Activated CD4-positive, alpha-beta T cell treated with anti-CD3 and anti-CD28 coated beads, Interleukin-2, amount 50 U/mL, for 1 hour (primary cell): ENCODE data around the gene FGR.
"Not testable (repeated sequence)": the region's sequence is repeated elsewhere in the genome, so short reads cannot be mapped to it uniquely, and the experiment has no call there.

Experiments
- DNase-seq: peaks from one replicate; pipeline ENCODE4 v3.0.0-alpha.2; 2020

The FGR gene

GRCh38 chr1:27634985-27635367 is at the start of gene FGR:
FGR (minus strand) TSS chr1:27635185; CDS start chr1:27623916, 11,269 bp downstream.
- no peak for DNase-seq

- DNase-seq = no peak
These were observed 49.2 kb upstream of the FGR start for GRCh38 chr1:27684176-27684575.

GRCh38 chr1:27682351-27682944 is 47.5 kb upstream of the FGR start:
- DNase-seq = no peak

- not testable (repeated sequence) for DNase-seq
These were observed 46.6 kb upstream of the FGR start for GRCh38 chr1:27681580-27681979.

- not testable (repeated sequence) for DNase-seq
These were observed 45.3 kb upstream of the FGR start for GRCh38 chr1:27680225-27680791.

GRCh38 chr1:27678747-27679146 is 43.8 kb upstream of the FGR start:
- no peak for DNase-seq

GRCh38 chr1:27676410-27676809 is 41.4 kb upstream of the FGR start:
- DNase-seq = no peak

GRCh38 chr1:27672750-27673112 is 37.7 kb upstream of the FGR start:
- DNase-seq = no peak

GRCh38 chr1:27671964-27672749 is 37.2 kb upstream of the FGR start, which contains the start of gene IFI6:
IFI6 (minus strand) TSS chr1:27672192; CDS start chr1:27669314, 2,878 bp downstream.
- DNase-seq = peak; percentile 59

GRCh38 chr1:27669876-27670275 is 34.9 kb upstream of the FGR start:
- no peak for DNase-seq

- DNase-seq = peak; percentile 90
These were observed 34.1 kb upstream of the FGR start for GRCh38 chr1:27668808-27669723.

GRCh38 chr1:27668121-27668807 is 33.3 kb upstream of the FGR start:
- no peak for DNase-seq

- DNase-seq = no peak
These were observed 31.8 kb upstream of the FGR start for GRCh38 chr1:27666791-27667254.

- DNase-seq = no peak
These were observed 31.3 kb upstream of the FGR start for GRCh38 chr1:27666294-27666693.

GRCh38 chr1:27665016-27665651 is 30.1 kb upstream of the FGR start:
- no peak for DNase-seq

GRCh38 chr1:27664291-27664690 is 29.3 kb upstream of the FGR start:
- DNase-seq = no peak

- peak; percentile 90 for DNase-seq
These were observed 27.9 kb upstream of the FGR start for GRCh38 chr1:27662707-27663393.

GRCh38 chr1:27662261-27662660 is 27.3 kb upstream of the FGR start:
- no peak for DNase-seq

- no peak for DNase-seq
These were observed 26.6 kb upstream of the FGR start for GRCh38 chr1:27661412-27662075.

- no peak for DNase-seq
These were observed 25.4 kb upstream of the FGR start for GRCh38 chr1:27660300-27660835.
